Psoas muscle (tissue), 8 donors: ENCODE results near the gene TCERG1L. TPM values are rescaled to one million over a fixed set of nuclear protein-coding genes. Genes with fewer than 3 reads are reported as not detected.

Experiments
- ATAC-seq, 4 donors: fragments of 200-7000 bp; cut with Tn5 transposase; one replicate each; pipeline ENCODE4 v1.9.1; 2020; ENCODE audit warnings: moderate library complexity in 3 of 4, mild to moderate bottlenecking in 2 of 4
- DNase-seq, 2 donors: peaks; one replicate each; pipeline ENCODE4 v3.0.0-alpha.2; 2020
- H3K27ac ChIP-seq: fragments of 200-600 bp; one replicate; pipeline ENCODE4 v1.8.0; 2022
- H3K27me3 ChIP-seq, 3 donors: fragments of 200-600 bp in 1 of 3; one replicate each; pipeline versions ENCODE4 v1.6.1 to v1.8.0; 2013 to 2022; ENCODE audit warnings: low read length in 2 of 3, mild to moderate bottlenecking in 2 of 3, moderate library complexity in 1 of 3; ENCODE audit not compliant: insufficient read depth in 3 of 3
- H3K36me3 ChIP-seq, 2 donors: fragments of 200-600 bp in 1 of 2; one replicate each; pipeline versions ENCODE4 v1.6.1 to v1.8.0; 2013 to 2022; ENCODE audit warnings: low read depth in 1 of 2, mild to moderate bottlenecking in 1 of 2, moderate library complexity in 1 of 2; ENCODE audit not compliant: insufficient read depth in 1 of 2
- H3K4me1 ChIP-seq: fragments of 200-600 bp; one replicate; pipeline ENCODE4 v1.8.0; 2022
- H3K4me3 ChIP-seq: fragments of 200-600 bp; one replicate; pipeline ENCODE4 v1.8.0; 2022; ENCODE audit warnings: mild to moderate bottlenecking
- H3K9me3 ChIP-seq: fragments of 200-600 bp; one replicate; pipeline ENCODE4 v1.8.0; 2022
- WGBS, 3 donors: extraction: QIAGEN DNeasy Blood & Tissue Kit; methylation state at CpG; one replicate each; pipeline versions ENCODE4 v1.1.6 to v1.1.7; 2013; 5-methylcytosine and 5-hydroxymethylcytosine counted together
- intact Hi-C, 2 donors: fragments of 100-400 bp; cut with DNase I; formaldehyde crosslinking; loops; one replicate each; pipeline versions ENCODE4 v1.11.0 to v1.14.2; 2022
- polyA plus RNA-seq, 3 donors: library from polyadenylated mRNA; stranded (reverse); fragments of 200-250 nt; gene quantifications; one replicate each; pipeline ENCODE4 v1.2.3, GENCODE V29; 2013
- total RNA-seq, 4 donors: library from RNA; stranded (reverse); fragmentation: NEBNext Ultra II Directional in 2 of 4; extraction: Animal tissue kit (Norgen Biotek cat#: 25700) in 2 of 4; gene quantifications; one replicate each; pipeline versions ENCODE4 v1.2.1 to v1.2.4, GENCODE V29; 2021 to 2023
- TF ChIP-seq, protein P1 (sequence below): fragments of 200-600 bp; IDR thresholded peaks from one replicate; pipeline ENCODE4 v1.8.0; 2022; ENCODE audit warnings: antibody characterized with exemption
- donor health status: healthy with polysubstance abuse.
- donor health status: DM: no; HTN: no; CAD: no; lungs with moderate emphysema.
- donor health status: Bipolar disorder and iron deficiency.
- donor health status: healthy.
- donor health status: DM: yes; HTN: yes; CAD: no.
- donor health status: DM: no; HTN: no; CAD: no.
- donor health status: DM: no; HTN: no; CAD: no.
- donor health status: DM: yes; HTN: yes; CAD: no.

The TCERG1L gene
- total and polyA plus RNA-seq, 7 donors, result 0.01 TPM; not detected in 6

DNA sequence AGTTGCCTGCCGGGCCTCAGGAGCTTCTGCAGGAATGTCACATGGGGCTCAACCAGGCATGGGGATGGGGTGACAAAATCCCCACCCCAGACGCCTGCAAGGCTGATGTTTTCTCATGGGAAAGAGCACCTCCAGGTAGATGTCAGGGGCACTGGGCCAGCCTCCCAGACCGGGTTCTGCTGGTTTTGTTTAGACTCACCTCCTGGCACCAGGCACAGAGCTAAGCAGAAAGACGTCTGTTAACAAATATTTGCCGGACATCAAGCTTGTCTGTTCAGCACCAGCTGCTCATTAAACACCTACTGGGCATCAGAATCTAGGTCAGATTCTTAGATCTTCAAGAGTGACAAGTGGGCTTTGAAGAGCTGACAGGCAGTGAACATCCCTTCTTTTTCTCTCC is 34.9 kb upstream of the TCERG1L start:
- Histone ChIP-seq H3K9me3 (no peaks in the 10 kb centered on the region), H3K4me3 (no peak overlapping the region), H3K4me1 (no peaks in the 10 kb centered on the region), H3K27me3 (peaks cover 0 to 2% (median 0%) of the 10 kb centered on the region in 3 donors), H3K36me3 (no peaks in the 10 kb centered on the region), H3K27ac (no peak overlapping the region)
- DNase-seq, result no peak
- WGBS, 3 donors, result 26 to 48% (median 40%) methylated on average over 5 of the region's 5 CpGs
- intact Hi-C loops, result no loop called here
- no peak for ATAC-seq
- TF ChIP-seq, protein P1, sequence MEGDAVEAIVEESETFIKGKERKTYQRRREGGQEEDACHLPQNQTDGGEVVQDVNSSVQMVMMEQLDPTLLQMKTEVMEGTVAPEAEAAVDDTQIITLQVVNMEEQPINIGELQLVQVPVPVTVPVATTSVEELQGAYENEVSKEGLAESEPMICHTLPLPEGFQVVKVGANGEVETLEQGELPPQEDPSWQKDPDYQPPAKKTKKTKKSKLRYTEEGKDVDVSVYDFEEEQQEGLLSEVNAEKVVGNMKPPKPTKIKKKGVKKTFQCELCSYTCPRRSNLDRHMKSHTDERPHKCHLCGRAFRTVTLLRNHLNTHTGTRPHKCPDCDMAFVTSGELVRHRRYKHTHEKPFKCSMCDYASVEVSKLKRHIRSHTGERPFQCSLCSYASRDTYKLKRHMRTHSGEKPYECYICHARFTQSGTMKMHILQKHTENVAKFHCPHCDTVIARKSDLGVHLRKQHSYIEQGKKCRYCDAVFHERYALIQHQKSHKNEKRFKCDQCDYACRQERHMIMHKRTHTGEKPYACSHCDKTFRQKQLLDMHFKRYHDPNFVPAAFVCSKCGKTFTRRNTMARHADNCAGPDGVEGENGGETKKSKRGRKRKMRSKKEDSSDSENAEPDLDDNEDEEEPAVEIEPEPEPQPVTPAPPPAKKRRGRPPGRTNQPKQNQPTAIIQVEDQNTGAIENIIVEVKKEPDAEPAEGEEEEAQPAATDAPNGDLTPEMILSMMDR, result no peak

DNA sequence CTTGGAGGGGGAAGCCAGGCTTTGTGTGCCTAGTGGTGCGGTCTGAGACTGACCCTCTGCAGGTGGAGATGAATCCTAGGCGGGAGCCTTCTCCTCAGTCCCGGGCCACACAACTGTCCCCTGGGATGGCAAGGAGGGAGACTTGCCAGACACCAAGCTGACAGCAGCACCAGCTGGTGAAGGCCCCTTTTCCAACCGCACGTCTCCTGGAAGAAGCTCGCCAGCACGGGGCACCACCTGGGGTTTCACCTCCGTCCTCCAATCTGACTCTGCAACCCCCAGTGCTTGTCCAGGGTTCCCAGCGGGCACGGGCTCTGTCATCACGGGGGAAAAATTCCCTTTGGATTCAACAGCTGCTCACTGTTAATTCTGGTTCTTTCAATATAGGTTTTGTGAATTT is 34.2 kb upstream of the TCERG1L start:
- ATAC-seq, result no peak
- no peak overlapping the region for H3K27ac ChIP-seq
- H3K4me1 ChIP-seq, result no peaks in the 10 kb centered on the region
- no peak overlapping the region for H3K4me3 ChIP-seq
- H3K27me3 ChIP-seq, result peaks cover 0 to 2% (median 0%) of the 10 kb centered on the region in 3 donors
- no peaks in the 10 kb centered on the region for H3K9me3 ChIP-seq
- no peaks in the 10 kb centered on the region for H3K36me3 ChIP-seq
- TF ChIP-seq, protein P1, result no peak
- WGBS, 3 donors, result 52 to 56% (median 56%) methylated on average over 11 of the region's 11 CpGs
- no peak for DNase-seq
- intact Hi-C loops, result no loop called here

DNA sequence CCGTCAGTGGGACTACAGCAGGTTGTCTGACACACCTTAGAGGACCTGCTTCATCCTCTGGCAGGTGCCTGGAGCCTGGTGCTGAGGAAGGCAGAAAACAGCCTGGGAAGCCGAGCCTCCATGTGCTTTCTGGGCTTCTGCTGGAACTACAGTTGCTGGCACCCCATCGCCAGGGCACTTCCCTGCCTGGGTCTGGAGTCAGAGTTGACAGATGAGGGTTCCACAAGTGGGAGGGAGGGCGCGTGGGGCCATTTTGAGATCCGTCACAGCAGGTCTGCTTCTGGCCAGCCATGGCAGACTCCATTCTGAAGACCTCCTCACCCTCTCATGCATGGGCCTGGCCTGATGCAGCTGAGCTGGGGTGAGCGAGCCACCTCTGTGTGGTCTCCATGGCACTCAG is 33.2 kb upstream of the TCERG1L start:
- Histone ChIP-seq H3K27me3 (peaks cover 0 to 2% (median 0%) of the 10 kb centered on the region in 3 donors), H3K4me1 (no peaks in the 10 kb centered on the region), H3K9me3 (no peaks in the 10 kb centered on the region), H3K27ac (no peak overlapping the region), H3K4me3 (no peak overlapping the region), H3K36me3 (no peaks in the 10 kb centered on the region)
- DNase-seq, result no peak
- intact Hi-C loops, result no loop called here
- TF ChIP-seq, protein P1, result no peak
- 83 to 86% (median 84%) methylated on average over 7 of the region's 7 CpGs for WGBS, 3 donors
- no peak for ATAC-seq

DNA sequence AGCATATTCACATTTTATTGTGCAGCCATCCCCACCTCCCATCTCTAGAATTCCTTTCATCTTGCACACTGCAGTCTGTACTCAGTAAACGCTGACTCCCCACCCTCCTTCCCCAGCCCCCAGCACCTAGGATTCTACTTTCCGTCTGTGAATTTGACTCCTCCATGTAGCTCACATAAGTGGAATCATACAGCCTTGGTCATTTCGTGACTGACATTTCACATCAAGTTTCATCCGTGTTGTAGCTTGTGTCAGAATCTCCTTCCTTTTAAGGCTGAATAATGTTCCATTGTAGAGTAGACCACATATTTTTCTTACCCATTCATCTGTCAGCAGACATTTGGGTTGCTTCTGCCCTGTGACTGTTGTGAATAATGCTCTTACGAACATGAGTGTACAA is 26.2 kb upstream of the TCERG1L start:
- WGBS, 3 donors, result 67 to 77% (median 70%) methylated on average over 5 of the region's 5 CpGs
- intact Hi-C loops, result no loop called here
- Histone ChIP-seq H3K4me3 (no peak overlapping the region), H3K4me1 (no peaks in the 10 kb centered on the region), H3K27me3 (peaks cover 0 to 4% (median 4%) of the 10 kb centered on the region in 3 donors), H3K36me3 (no peaks in the 10 kb centered on the region), H3K27ac (no peak overlapping the region), H3K9me3 (no peaks in the 10 kb centered on the region)
- ATAC-seq, result no peak
- TF ChIP-seq, protein P1, result no peak
- no peak for DNase-seq

DNA sequence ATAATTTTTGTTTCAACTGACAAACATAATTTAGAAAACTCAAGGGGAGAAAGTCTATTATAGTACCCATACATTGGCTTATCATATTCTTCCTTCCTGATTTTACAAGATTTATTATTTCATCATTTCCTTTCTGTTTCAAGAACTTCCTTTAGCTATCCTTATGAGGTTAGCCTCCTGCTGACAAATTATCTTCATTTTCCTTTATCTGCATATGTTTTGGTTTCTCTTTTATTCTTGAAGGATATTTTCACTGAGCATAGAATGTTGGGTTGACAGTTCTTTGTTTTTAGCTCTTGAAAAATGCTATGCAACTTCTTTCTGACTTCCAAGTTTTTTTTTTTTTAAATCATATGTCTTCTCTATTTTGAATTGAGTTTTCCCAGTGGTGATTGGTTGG is 21.3 kb upstream of the TCERG1L start:
- Histone ChIP-seq H3K9me3 (no peaks in the 10 kb centered on the region), H3K27ac (no peak overlapping the region), H3K4me1 (no peaks in the 10 kb centered on the region), H3K36me3 (no peaks in the 10 kb centered on the region), H3K27me3 (peaks cover 0 to 7% (median 4%) of the 10 kb centered on the region in 3 donors), H3K4me3 (no peak overlapping the region)
- ATAC-seq (no peak), DNase-seq (no peak)
- TF ChIP-seq, protein P1, result no peak
- intact Hi-C loops, result no loop called here
